COLO668 (cell line): ENCODE results near the gene GPR141.

Experiments used
- DNase-seq: peaks from one replicate; lab custom pipeline; 2025; ENCODE audit not compliant: unreplicated experiment; lab: John Stamatoyannopoulos, UW

GPR141 gene, protein sequence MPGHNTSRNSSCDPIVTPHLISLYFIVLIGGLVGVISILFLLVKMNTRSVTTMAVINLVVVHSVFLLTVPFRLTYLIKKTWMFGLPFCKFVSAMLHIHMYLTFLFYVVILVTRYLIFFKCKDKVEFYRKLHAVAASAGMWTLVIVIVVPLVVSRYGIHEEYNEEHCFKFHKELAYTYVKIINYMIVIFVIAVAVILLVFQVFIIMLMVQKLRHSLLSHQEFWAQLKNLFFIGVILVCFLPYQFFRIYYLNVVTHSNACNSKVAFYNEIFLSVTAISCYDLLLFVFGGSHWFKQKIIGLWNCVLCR

DNA sequence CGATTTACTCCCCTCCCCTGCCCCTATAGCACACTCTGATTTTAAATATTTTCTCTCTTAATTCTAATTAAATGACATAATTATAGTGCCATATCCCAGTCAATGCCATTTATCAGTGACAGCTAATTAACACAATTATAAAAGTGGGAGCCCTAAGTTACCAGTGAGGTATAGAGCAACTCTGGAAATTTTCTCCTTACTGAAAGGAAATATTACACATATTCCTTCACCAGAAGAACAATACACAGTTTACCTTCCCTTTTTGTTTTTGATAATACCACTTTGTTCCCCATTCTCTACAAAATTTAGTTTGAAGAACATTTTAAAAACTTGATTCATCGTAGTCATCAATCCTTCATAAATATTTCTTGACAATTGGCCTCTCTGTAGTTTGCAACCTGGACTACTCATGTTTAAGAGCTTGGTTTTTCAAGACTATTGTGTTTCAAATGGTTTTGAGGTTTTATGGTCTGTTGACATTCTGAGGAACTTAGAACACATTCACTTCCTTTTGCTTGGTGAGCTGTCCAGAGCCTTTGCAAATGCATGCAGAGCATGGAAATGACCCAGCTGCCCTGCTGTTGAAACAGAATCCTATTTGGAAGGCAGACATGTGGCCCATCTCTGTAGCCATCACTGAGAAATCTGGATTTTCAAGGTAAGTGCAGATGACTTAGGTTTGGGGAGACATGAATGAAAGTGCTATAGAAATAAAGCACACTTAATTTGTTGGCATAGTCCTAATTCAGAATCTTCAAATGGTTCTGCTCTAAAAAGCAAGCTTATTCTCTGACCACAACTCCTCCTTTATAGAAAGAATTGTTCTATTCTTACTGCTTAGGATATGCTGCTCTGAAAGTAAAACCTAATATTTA, at the start of gene GPR141:
TSS of gene GPR141 (plus strand) at position 521 of the 875 bp plus-strand sequence. CDS start 56,628 bp downstream, outside the sequence.
- DNase-seq, result no peak

DNA sequence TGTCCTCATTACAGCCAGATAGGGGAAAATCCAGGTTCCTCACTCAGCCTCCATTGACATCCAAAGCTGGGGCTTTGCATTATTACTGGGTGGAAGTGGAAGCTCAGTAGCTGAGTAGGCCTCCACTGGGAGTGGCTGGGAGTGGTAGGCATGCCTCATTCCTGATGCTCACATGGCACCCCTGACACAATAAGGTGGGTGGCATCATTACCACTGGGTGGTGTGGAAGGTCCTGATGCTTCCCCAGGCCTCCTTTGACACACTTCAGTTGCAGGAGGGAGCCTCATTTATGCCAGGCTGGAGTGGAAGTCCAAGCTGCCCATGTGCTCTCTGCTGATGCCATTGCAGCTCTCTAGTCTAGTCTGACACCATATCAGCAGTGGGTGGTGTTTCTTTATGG, 48.2 kb upstream of the GPR141 start:
- no peak for DNase-seq

DNA sequence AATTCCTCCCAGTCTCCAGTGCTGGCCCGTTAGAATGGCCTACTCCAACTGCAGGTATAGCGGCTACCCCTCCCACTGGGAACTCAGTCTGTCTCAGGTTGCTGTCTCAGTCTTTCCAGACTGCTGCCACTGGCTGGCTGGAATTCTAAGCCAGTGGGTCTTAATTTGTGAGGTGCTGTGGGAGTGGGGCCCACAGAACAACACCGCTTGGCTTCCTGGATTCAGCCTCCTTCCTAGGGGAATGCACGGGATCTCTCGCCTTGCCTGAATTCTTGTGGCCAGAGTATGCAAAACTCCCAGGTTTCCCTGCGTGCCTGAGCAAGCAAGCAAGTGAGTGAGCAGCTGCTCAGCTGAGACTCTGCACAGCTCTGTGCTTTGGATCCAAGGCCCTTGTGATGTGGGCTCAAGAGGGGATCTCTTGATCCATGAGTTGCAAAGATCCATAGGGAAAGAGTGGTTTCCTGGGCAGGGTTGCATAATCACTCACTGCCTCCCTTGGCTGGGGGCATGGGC, 41.5 kb upstream of the GPR141 start:
- DNase-seq, result no peak

DNA sequence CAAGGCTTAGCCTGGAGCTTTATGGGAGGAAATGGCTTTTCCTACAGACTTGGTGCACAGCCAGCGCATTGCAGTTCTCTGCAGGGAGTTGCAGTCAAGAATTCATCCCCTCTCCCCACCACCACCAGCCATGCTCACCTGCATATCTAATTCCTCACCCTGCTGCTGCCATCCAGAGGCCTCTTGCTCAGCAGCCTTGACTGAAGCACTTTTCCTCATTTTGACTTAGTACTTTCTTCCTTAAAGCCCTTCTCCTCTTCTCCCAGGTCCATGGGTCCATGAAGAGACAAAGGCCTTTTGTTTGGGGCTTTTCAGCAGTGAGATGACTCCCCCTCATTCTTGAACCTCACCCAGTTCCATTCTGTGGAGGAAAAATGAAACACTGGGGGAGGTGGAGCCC, 39.7 kb upstream of the GPR141 start:
- DNase-seq, result no peak

DNA sequence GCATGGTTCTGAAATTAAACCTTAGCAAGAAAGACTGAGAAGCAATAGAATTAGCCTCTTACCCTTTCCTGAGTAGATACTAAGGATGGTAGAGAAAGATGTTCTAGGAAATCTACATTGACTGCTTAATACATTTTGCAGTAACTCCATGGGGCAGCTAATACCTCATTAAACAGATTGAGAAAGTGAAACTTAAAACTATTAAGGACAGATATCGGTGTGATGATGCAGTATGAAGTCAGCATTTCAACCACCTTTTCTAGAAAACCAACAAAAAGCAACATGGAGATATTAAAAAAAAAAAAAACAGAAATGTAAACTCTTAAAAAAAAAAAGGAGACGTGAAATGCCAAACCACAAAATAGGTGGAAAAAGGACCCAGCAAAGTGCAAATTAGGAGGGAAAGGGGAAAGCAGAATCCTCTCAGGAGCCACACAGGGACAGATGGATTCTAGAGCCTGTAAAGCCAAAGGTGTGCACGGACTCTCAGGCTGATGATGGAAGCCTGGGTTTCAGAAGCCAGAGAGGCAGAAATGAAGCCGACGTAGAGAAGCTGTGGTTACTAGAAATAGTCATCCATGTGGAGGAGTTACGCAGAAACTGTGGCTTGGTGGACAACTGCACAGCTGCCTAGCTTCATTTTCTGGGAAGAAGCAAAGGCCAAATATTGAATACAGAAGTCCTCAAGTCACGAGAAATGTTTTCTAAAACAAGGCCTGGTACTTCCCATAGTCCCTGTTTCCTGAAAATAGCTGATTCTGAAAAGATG, 38.1 kb upstream of the GPR141 start:
- DNase-seq, result no peak

DNA sequence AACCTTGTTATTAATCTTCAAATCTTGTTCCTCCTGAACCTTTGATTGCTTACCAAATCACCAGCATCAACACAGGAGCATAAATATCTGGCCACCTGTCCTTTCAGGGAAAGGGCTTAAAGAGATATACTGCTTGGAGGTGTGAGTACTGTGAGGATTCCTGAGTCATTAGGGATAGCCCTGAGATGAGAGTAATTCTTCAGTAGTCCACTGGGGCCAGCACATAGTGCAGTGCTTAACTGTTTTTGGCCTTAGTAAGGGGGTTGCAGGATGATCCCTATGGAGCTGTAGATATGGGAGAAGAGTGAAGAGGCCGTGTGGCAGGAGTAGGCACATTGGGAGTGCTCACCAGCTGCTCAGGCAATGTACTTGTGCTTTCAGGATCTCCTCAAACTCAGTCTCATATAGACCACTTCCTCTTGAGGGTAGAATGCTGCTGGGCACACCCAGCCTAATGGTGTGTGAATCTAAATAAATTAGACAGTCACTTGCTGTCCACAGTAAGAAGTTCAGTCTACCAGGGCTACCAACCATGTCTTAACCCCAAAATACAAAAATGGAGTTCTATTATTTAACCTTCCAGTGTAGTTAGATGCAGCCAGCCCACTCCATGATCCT, 26.5 kb upstream of the GPR141 start:
- DNase-seq, result no peak

DNA sequence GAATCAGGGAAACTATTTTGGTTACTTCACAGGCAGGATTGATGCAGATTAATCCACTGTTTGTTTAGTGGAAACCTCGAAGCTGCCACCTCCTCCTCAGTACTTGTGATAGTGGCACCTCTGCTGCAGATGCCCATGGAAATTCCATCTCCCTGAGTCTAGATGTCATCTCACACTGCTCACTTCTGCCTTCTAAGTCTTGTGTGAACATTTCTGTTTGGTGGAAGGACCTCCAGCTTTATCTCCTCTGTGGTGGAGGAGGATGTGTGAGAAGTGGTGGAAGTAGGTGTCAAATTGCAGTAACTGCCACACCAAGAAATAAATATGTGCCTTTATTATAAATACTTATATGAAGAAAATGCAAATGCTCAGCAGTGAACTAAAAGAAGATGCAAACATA, 25.8 kb upstream of the GPR141 start:
- DNase-seq, result no peak

DNA sequence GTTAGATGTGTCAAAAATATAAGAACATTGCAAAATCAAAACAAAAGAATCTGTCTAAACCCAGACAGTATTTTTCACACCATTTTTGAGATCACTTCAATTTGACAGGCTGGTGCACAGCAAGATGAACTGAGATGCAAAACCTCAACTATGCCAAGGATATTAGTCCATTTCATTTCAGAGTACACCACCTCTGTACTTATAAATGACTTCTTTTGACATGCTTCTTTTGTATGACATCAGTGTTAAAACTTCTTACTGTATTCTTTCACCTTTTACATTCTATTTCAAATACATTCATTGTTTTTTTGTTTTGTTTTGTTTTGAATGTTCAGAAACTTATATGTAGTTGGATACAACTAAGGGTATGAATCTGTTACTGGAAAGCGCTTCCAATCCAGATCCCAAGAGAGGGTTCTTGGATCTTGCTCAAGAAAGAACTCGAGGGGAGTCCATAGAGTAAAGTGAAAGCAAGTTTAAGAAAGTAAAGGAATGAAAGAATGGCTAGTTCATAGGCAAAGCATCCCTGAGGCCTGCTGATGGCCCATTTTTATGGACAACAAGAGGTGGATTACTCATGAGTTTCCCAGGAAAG, 23.5 kb upstream of the GPR141 start:
- no peak for DNase-seq

DNA sequence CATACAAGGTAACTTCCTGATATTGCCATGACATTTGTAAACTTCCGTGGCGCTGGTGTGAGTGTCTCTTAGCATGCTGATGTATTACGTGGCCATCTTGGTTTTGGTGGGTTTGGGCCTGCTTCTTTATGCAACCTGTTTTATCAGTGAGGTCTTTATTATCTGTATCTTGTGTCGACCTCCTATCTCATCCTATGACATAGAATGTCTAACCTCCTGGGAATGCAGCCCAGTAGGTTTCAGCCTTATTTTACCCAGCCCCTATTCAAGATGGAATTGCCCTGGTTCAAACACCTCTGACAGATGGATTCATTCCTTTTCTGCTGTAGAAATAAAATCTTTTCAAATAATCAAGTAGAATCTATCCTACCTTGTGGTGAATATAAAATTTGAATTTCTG, 23.0 kb upstream of the GPR141 start:
- no peak for DNase-seq

DNA sequence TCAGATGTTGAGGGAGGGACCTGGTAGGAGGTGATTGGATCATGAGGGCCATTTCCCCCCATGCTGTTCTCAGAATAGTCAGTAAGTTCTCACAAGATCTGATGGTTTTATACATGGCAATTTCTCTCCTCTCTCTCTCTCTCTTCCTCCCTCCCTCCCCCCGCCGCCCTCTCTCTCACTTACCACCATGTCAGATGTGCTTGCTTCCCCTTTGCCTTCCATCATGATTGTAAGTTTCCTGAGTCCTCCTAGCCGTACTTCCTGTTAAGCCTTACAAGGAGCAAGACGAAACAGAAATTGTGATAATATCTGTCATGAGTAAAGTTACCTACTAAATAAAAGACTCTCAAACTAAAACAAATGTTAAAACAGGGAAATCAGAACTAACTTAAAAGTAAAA, 19.9 kb upstream of the GPR141 start:
- DNase-seq, result no peak

DNA sequence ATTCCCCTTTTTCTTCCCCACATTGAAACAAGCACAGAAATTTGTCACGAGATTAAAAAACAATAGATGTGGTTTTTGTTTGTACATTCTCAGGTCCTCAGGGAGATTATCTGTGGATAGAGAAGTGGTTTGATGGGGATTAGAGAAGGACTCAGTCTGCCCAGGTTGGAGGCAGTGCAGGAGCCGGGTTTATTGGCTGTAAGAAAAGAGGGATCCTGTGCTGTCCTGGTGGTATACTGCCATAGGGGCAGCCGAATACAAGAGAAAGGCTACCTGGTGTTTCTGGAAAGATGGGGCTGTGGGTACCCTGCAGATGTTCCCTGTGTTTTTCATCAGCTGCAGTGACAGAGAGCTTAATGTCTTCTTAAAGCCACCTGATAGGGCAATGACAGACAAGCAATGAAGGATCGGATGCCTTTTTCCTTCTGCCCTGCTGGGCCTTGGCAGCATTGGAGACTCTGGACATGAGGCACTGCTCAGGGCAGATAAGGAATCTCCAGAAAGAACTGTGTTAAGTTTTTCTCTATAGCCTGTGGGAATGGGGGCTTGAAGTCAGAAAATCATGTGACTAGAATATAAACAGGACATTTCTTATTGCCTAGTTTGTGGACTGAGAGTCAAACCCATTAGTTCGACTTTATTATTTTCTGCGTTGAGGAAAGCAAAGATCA, 18.1 kb upstream of the GPR141 start:
- DNase-seq, result no peak

DNA sequence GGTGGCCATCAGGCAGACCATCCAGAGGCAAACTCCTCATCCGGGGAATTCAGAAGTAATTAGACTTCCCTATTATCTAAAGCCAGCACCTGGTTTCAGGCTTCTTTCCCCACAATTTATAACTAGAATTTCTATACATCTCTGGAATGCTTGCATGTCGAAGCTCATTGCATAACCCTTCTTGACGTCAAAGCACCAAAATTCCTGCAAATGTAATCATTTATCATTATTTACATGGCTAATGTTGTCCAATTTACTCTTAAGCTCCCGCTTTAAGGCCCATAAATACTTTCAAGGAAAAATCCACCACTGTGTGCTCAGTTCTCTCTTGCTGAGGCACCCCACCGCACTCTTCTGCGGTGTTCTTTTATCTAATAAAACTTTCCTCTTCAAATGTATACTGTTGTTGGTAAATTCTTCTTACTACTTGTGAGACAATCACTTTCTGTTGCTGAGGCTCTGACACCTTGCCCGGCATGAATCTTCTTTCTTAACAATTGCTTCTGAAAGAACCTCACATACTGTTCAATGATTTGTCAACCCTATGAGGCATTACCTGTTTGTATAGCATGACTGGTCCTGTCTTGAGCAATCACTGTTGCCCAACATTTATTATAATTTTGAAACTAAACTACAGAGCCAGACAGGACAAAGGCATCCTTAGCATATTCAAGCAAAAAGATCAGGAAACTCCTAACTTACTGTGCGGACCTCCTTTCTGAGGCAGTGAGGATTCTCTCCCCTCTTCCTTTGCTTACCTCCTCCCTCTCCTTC, 17.4 kb upstream of the GPR141 start:
- no peak for DNase-seq

DNA sequence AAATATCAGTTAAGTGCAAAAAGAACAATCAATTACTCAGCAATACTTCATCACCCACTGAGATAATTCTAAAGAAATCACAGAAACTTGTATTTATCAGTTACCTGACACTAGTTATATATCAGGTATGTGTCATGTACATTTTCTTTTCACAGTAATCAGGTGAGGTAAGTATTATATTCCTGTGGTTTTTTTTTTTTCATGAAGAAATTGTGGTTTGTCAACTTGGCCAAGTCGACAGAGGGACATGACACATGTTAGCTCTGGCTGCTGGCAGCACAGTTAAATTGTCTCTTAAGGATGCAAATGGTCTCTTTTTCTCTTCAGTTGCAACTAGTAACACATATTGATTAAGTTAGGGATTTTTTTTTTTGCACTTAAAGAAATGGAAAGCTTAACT, 13.7 kb upstream of the GPR141 start:
- no peak for DNase-seq

DNA sequence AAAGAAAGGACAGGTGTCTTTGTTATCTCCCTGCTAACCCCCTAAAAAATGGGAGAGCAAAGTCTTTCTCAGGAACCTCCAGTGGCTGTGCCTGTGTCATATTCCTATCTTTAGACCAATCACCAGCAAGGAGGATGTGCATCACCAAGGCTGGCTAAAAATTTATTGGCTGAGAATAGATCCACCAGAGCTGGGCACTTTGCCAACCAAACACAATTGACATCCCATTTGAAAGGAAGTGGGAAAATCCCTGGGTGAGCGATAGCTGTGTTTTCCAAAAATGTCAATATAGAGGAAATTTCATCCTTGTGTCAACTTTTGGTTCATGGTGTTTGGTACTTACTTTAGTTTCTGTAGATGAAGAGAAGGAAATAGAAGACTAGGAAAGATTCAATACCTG, 13.1 kb upstream of the GPR141 start:
- DNase-seq, result peak; percentile 14

DNA sequence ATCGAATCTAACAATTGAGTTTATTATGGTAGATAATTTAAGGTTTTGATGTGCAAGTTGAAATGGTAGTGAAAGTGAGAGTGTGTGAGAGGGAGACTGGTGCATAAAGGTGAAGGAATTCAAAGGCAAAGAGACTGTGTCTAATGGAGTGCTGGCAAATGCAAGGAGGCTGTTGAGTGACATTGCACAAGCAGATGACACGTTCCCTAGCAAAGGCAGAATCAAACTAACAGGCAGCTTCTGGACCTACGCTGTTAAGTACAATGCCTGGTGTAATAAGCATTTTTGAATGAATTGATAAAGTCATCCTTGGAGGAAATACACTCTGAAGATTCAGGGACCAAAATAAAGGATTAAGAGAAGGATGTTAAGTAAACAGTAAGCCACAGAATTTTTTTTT, 11.7 kb upstream of the GPR141 start:
- no peak for DNase-seq

DNA sequence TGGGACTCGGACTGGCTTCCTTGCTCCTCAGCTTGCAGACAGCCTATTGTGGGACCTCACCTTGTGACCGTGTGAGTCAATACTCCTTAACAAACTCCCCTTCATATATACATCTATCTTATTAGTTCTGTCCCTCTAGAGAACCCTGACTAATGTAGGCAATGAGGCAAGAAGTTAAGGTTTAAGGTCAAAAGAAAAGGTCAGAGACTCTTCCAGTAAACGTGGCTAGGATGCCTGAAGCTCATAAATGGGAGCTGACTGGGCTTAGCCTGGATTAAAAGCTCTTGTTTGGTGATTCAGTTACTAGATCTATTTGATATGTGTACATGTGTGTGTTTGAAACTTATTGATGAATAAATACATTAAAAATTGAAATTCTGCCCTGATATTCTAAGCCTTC, 10.6 kb upstream of the GPR141 start:
- DNase-seq, result no peak

DNA sequence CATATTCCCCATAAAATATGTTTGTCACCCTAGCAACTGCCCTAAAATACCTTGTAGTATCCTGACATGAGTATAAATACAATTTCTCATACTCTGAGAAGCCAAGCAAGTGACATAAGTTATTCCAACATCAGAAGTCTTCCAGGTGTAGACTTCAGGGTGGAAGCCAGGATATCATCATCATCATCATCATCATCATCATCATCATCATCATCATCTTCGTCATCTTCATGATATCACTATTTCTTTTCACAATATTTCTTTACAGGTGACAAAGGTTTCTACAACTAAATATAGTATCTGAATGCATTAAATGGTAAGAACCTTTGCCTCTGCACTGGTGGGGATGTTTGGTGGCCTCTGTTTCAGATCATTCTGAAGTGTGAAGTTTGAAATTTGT, 10.0 kb upstream of the GPR141 start:
- DNase-seq, result no peak

DNA sequence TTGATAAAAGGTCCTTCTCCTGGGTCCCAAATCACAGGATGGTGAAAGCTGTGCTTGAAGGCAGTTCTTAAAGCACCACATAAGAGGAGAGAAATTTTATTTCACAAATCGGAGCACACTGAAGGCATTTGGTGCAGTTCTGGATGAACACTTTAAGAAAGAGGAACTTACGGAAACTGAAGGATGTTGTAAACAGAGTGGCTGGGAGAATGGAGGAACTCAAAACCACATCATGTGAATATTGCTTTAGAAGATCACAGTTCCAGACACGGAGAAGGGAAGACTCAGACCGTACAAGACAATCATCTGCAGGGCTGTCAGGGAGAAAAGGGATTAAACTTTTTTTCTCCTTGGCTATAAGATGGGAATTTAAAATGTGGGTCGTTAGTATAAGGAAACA, 9.0 kb upstream of the GPR141 start:
- no peak for DNase-seq

DNA sequence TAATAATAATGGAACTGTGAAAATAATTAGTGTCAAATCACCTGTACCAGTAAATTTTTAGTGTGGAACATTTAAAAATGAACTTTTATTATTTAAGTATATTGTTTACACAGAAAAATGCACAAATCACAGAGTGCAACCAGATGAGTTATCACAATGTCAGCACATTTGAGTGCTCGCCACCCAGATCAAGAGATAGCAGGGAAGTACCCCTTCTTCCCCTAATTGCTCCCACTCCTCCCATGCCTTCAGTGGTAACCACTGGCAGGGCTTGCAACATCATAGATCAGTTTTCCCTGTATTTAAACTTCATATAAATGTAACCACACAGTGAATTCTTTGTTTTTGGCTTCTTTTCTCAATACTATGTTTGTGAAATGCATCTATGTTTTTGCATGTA, 7.8 kb upstream of the GPR141 start:
- DNase-seq, result no peak
